Measurements from ENCODE around the gene GALNT2. TPM values are rescaled to one million over a fixed set of nuclear protein-coding genes. Genes with fewer than 3 reads are reported as not detected.

The GALNT2 gene
- total RNA-seq, 1 donor from 2014 or later, result 31.9 TPM

GRCh38 chr1:230176871-230177411 is 109.9 kb downstream of the GALNT2 start:
- DNase-seq (ENCODE audit: low read depth), result no peak
- Histone ChIP-seq H3K4me3 (ENCODE audit: low read depth, low read length) (no peak overlapping the region), H3K36me3 (ENCODE audit: control insufficient read depth, insufficient read depth, low read length) (peaks cover 5% of the 10 kb centered on the region), H3K27me3 (ENCODE audit: control insufficient read depth, insufficient read depth, low read length) (no peaks in the 10 kb centered on the region)
- no peak for FAIRE-seq
- no peak for TF ChIP-seq CTCF (IDR thresholded peaks at IDR 0.05; ENCODE audit: insufficient read depth, low read length, severe bottlenecking)

GRCh38 chr1:230179249-230179648 is 112.2 kb downstream of the GALNT2 start:
- TF ChIP-seq CTCF (IDR thresholded peaks at IDR 0.05; ENCODE audit: insufficient read depth, low read length, severe bottlenecking), result no peak
- Histone ChIP-seq H3K4me3 (ENCODE audit: low read depth, low read length) (no peak overlapping the region), H3K36me3 (ENCODE audit: control insufficient read depth, insufficient read depth, low read length) (peaks cover 5% of the 10 kb centered on the region), H3K27me3 (ENCODE audit: control insufficient read depth, insufficient read depth, low read length) (no peaks in the 10 kb centered on the region)
- DNase-seq (ENCODE audit: low read depth), result no peak
- FAIRE-seq, result no peak

DNA sequence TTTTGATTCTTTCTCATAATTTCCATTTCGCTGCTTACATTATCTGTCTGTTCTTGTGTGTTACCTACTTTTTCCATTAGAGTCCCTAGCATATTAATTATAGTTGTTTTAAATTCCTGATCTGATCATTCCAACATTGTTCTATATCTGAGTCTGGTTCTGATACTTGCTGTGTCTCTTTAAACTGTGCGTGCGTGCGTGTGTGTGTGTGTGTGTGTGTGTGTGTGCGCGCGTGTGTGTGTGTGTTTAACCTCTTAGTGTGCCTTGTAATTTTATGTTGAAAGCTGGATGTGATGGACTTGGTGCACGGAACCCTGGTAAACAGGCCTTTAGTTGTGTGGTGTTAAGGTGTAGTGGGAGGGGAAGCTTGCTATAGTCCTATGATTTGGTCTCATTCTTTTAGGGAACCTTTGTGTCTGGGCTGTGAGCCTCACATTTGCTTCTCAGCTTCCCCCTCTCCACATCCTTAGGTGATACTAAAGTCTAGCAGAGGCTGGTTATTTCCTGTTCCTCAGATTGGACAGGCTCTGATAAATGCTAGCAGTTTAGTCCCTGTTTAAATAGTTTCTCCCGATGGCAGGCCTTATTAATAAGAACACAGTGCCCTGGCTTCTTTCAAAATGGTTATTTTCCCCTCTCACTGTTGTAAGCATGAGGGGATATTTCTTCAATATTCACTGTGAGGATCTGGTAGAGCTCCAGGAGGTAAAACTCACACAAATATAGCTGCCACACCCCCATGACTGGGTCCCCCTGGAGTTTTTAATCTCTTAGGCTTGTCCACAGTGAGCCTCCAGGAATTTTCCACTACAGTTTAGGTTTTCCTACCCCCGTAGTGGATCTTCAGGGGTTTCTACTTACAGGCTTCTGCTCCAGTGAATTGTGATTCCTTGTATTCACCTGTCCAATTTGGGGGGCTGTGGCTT is 118.3 kb downstream of the GALNT2 start:
- H3K4me3 ChIP-seq (ENCODE audit: low read depth, low read length), result no peak overlapping the region
- H3K36me3 ChIP-seq (ENCODE audit: control insufficient read depth, insufficient read depth, low read length), result peaks cover 1% of the 10 kb centered on the region
- H3K27me3 ChIP-seq (ENCODE audit: control insufficient read depth, insufficient read depth, low read length), result no peaks in the 10 kb centered on the region
- TF ChIP-seq CTCF (IDR thresholded peaks at IDR 0.05; ENCODE audit: insufficient read depth, low read length, severe bottlenecking), result no peak
- DNase-seq (ENCODE audit: low read depth), result peak; percentile 18
- no peak for FAIRE-seq

DNA sequence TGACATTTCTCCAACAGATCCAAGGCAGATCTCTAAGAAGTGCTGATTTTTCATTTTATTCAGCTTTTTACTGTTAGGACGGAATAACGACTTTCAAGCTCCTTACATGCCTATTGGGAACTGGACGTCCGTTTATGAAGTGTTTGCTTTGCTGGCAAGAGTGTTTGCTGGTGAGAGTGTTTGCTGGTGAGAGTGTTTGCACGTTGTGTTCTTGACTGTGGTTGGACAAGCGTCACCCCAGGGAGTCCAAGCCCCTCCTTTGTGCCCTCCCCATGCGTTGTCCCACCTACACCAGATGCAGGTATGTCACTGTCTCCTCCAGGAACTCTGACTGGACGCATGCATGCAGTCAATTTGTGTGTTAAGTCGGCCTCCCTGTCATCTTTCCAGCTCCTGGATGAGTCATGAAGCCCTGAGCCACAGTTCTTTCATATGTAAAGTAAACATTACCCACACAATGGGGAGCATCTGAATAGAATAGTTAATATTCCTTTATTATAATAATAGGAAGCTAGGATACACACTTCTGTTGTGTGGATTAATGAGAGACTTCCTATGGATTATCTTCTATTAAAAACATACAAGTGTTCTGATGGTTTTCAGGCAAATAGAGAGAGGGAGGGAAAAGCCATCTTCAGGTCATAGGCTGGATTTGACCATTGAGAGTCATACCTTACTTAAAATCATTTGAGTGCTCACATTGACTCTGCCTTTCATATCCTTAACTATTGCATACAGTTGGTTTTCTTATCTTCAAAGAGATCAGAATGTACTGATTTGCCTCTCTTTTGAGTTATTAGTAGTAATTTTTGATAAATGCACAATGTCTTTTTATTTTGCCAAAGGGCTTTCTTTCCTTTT is 119.2 kb downstream of the GALNT2 start:
- Histone ChIP-seq H3K27me3 (ENCODE audit: control insufficient read depth, insufficient read depth, low read length) (no peaks in the 10 kb centered on the region), H3K4me3 (ENCODE audit: low read depth, low read length) (no peak overlapping the region), H3K36me3 (ENCODE audit: control insufficient read depth, insufficient read depth, low read length) (peaks cover 1% of the 10 kb centered on the region)
- FAIRE-seq (peak; percentile 43), DNase-seq (ENCODE audit: low read depth) (peak; percentile 99)
- no peak for TF ChIP-seq CTCF (IDR thresholded peaks at IDR 0.05; ENCODE audit: insufficient read depth, low read length, severe bottlenecking)

GRCh38 chr1:230186874-230187273 is 119.8 kb downstream of the GALNT2 start:
- no peak overlapping the region for H3K4me3 ChIP-seq (ENCODE audit: low read depth, low read length)
- peaks cover 2% of the 10 kb centered on the region for H3K36me3 ChIP-seq (ENCODE audit: control insufficient read depth, insufficient read depth, low read length)
- TF ChIP-seq CTCF (IDR thresholded peaks at IDR 0.05; ENCODE audit: insufficient read depth, low read length, severe bottlenecking), result no peak
- no peak for FAIRE-seq
- H3K27me3 ChIP-seq (ENCODE audit: control insufficient read depth, insufficient read depth, low read length), result no peaks in the 10 kb centered on the region
- DNase-seq (ENCODE audit: low read depth), result no peak
